Upper lobe of left lung (tissue), 4 donors: Measurements from ENCODE around the gene CEBPA.

Experiments
- POLR2A ChIP-seq, 4 donors: fragments of 450-650 bp; IDR thresholded peaks; one replicate each; pipeline ENCODE4 v1.5.1; 2016 to 2017; ENCODE audit warnings: antibody characterized with exemption in 4 of 4, mild to moderate bottlenecking in 2 of 4
- TF ChIP-seq, protein P1 (sequence below), 6 experiments: fragments of 450-650 bp in 4 of 6; fragments of 200-600 bp in 2 of 6; sonication (generic) in 2 of 6; IDR thresholded peaks; one replicate each; pipeline ENCODE4 v1.5.1; 2016 to 2019; ENCODE audit warnings: antibody characterized with exemption in 6 of 6

GRCh38 chr19:33333151-33333550 is 30.8 kb upstream of the CEBPA start:
- TF ChIP-seq, protein P1, sequence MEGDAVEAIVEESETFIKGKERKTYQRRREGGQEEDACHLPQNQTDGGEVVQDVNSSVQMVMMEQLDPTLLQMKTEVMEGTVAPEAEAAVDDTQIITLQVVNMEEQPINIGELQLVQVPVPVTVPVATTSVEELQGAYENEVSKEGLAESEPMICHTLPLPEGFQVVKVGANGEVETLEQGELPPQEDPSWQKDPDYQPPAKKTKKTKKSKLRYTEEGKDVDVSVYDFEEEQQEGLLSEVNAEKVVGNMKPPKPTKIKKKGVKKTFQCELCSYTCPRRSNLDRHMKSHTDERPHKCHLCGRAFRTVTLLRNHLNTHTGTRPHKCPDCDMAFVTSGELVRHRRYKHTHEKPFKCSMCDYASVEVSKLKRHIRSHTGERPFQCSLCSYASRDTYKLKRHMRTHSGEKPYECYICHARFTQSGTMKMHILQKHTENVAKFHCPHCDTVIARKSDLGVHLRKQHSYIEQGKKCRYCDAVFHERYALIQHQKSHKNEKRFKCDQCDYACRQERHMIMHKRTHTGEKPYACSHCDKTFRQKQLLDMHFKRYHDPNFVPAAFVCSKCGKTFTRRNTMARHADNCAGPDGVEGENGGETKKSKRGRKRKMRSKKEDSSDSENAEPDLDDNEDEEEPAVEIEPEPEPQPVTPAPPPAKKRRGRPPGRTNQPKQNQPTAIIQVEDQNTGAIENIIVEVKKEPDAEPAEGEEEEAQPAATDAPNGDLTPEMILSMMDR (IDR thresholded peaks at IDR 0.05): no peak
- no peak for TF ChIP-seq POLR2A (IDR thresholded peaks at IDR 0.05)
